Smooth muscle cell (in vitro differentiated cells): ENCODE results near the gene HNRNPC. TPM values are rescaled to one million over a fixed set of nuclear protein-coding genes. Genes with fewer than 3 reads are reported as not detected.

ENCODE experiments used
- DNase-seq: peaks from one replicate; lab custom pipeline; 2025; ENCODE audit not compliant: unreplicated experiment; lab: John Stamatoyannopoulos, UW
- H2AFZ ChIP-seq: fragments of 200-600 bp; sonication (generic); 2 replicates; pipeline ENCODE4 v1.6.0; 2016; ENCODE audit warnings: antibody characterized with exemption, low read depth, mild to moderate bottlenecking
- H3F3A ChIP-seq: fragments of 200-600 bp; sonication (generic); 2 replicates; pipeline ENCODE4 v1.6.0; 2017; ENCODE audit warnings: antibody characterized with exemption, low read depth
- H3K27ac ChIP-seq: fragments of 200-600 bp; sonication (generic); 2 replicates; pipeline ENCODE4 v1.5.1; 2016; ENCODE audit warnings: low read depth, mild to moderate bottlenecking
- H3K27me3 ChIP-seq: fragments of 200-600 bp; sonication (generic); 2 replicates; pipeline ENCODE4 v1.6.1; 2016; ENCODE audit warnings: low read depth, mild to moderate bottlenecking
- H3K36me3 ChIP-seq: fragments of 200-600 bp; sonication (generic); 2 replicates; pipeline ENCODE4 v1.5.1; 2016; ENCODE audit warnings: low read depth
- H3K4me1 ChIP-seq: fragments of 200-600 bp; sonication (generic); 2 replicates; pipeline ENCODE4 v1.5.1; 2016; ENCODE audit warnings: low read depth
- H3K4me2 ChIP-seq: fragments of 200-600 bp; sonication (generic); 2 replicates; pipeline ENCODE4 v1.6.0; 2016; ENCODE audit warnings: mild to moderate bottlenecking
- H3K4me3 ChIP-seq: fragments of 200-600 bp; sonication (generic); 2 replicates; pipeline ENCODE4 v1.5.1; 2016; ENCODE audit warnings: mild to moderate bottlenecking
- H3K79me2 ChIP-seq: fragments of 200-600 bp; sonication (generic); 2 replicates; pipeline ENCODE4 v1.6.0; 2016; ENCODE audit warnings: low read depth, mild to moderate bottlenecking
- H3K9ac ChIP-seq: fragments of 200-600 bp; sonication (generic); 2 replicates; pipeline ENCODE4 v1.6.0; 2016; ENCODE audit warnings: low read depth
- H3K9me3 ChIP-seq: fragments of 200-600 bp; sonication (generic); replicated peaks from 2 replicates; pipeline ENCODE4 v1.5.1; 2016; ENCODE audit warnings: low read depth
- H4K20me1 ChIP-seq: fragments of 200-600 bp; sonication (generic); 2 replicates; pipeline ENCODE4 v1.6.0; 2016; ENCODE audit warnings: low read depth
- CTCF ChIP-seq: fragments of 200-600 bp; sonication (generic); IDR thresholded peaks from 2 replicates; pipeline ENCODE4 v1.5.1; 2017; ENCODE audit warnings: borderline replicate concordance, mild to moderate bottlenecking, antibody characterized with exemption; ENCODE audit not compliant: insufficient read depth, poor library complexity, severe bottlenecking
- WGBS: methylation state at CpG from one replicate; pipeline ENCODE4 v1.1.7; 2016; ENCODE audit warnings: low lambda C conversion rate; 5-methylcytosine and 5-hydroxymethylcytosine counted together
- polyA plus RNA-seq: library from polyadenylated mRNA; unstranded; fragments of >200 nt; fragmentation: Nextera tagmentation; extraction: Ambion mirVana; gene quantifications from 2 replicates; pipeline ENCODE4 v1.2.1, GENCODE V29; 2016
- total RNA-seq: library from RNA; depleted of rRNA; stranded (reverse); fragments of >200 nt; gene quantifications from 2 replicates; pipeline ENCODE4 v1.2.3, GENCODE V29; 2014

Gene HNRNPC
- total and polyA plus RNA-seq, 2 experiments from 2014 or later: 408 to 514 TPM

GRCh38 chr14:21255385-21256101, 13.7 kb downstream of the HNRNPC start:
- no peak overlapping the region for H2AFZ ChIP-seq
- peaks cover 53% of the 10 kb centered on the region for H3K4me1 ChIP-seq
- H3K27ac ChIP-seq: peak overlapping the region; percentile 67
- DNase-seq: no peak
- TF ChIP-seq CTCF: no peak
- peaks cover 100% of the 10 kb centered on the region for H4K20me1 ChIP-seq
- H3K9ac ChIP-seq: peak overlapping the region; percentile 0
- no peak overlapping the region for H3K4me3 ChIP-seq
- no peaks in the 10 kb centered on the region for H3K9me3 ChIP-seq
- peak overlapping the region; percentile 45 for H3K4me2 ChIP-seq
- 54% methylated on average over 4 of the region's 4 CpGs for WGBS
- H3K27me3 ChIP-seq: no peaks in the 10 kb centered on the region
- H3K36me3 ChIP-seq: peaks cover 2% of the 10 kb centered on the region
- peaks cover 47% of the 10 kb centered on the region for H3F3A ChIP-seq
- peaks cover 100% of the 10 kb centered on the region for H3K79me2 ChIP-seq

GRCh38 chr14:21252149-21252548, 17.1 kb downstream of the HNRNPC start:
- Histone ChIP-seq H3K4me3 (no peak overlapping the region), H3K4me1 (peaks cover 28% of the 10 kb centered on the region), H3K27ac (peak overlapping the region; percentile 25), H3K9me3 (no peaks in the 10 kb centered on the region), H4K20me1 (peaks cover 100% of the 10 kb centered on the region), H3K4me2 (no peak overlapping the region), H3K79me2 (peaks cover 100% of the 10 kb centered on the region), H3F3A (peaks cover 48% of the 10 kb centered on the region), H3K36me3 (peaks cover 9% of the 10 kb centered on the region), H3K9ac (no peak overlapping the region), H3K27me3 (no peaks in the 10 kb centered on the region), H2AFZ (no peak overlapping the region)
- no peak for DNase-seq
- 94% methylated on average over 2 of the region's 2 CpGs for WGBS
- no peak for TF ChIP-seq CTCF

- Histone ChIP-seq H2AFZ (no peak overlapping the region), H3K36me3 (peaks cover 9% of the 10 kb centered on the region), H3K4me3 (no peak overlapping the region), H3K9ac (no peak overlapping the region), H3K79me2 (peaks cover 100% of the 10 kb centered on the region), H3K27me3 (no peaks in the 10 kb centered on the region), H3K4me2 (no peak overlapping the region), H4K20me1 (peaks cover 100% of the 10 kb centered on the region), H3K4me1 (peaks cover 22% of the 10 kb centered on the region), H3K9me3 (no peaks in the 10 kb centered on the region), H3K27ac (no peak overlapping the region), H3F3A (peaks cover 55% of the 10 kb centered on the region)
- no peak for DNase-seq
- TF ChIP-seq CTCF: no peak
- 98% methylated on average over 5 of the region's 5 CpGs for WGBS
Measured at GRCh38 chr14:21251215-21251614, 18.0 kb downstream of the HNRNPC start.
